H9 (cell line): ENCODE results near the gene PARD6G. TPM values are rescaled to one million over a fixed set of nuclear protein-coding genes. Genes with fewer than 3 reads are reported as not detected.

ENCODE experiments used
- DNase-seq: peaks from one replicate; pipeline ENCODE4 v3.0.0-alpha.2; 2017
- H2AFZ ChIP-seq: one replicate; pipeline ENCODE4 v1.6.1; 2013; ENCODE audit warnings: mild to moderate bottlenecking, low read length, control low read depth, moderate library complexity
- H2AK5ac ChIP-seq: 2 replicates; pipeline ENCODE4 v1.6.1; 2013; ENCODE audit warnings: low read length, control low read depth, mixed read lengths; ENCODE audit not compliant: insufficient read length
- H2BK120ac ChIP-seq: one replicate; pipeline ENCODE4 v1.6.1; 2013; ENCODE audit warnings: low read depth, mild to moderate bottlenecking, low read length, control low read depth, inconsistent platforms; ENCODE audit not compliant: poor library complexity, severe bottlenecking
- H2BK12ac ChIP-seq: 2 replicates; pipeline ENCODE4 v1.6.1; 2013; ENCODE audit warnings: low read length, control low read depth, mixed read lengths, low read depth; ENCODE audit not compliant: insufficient read length
- H2BK15ac ChIP-seq: 2 replicates; pipeline ENCODE4 v1.6.1; 2013; ENCODE audit warnings: low read depth, low read length, control low read depth
- H2BK20ac ChIP-seq: one replicate; pipeline ENCODE4 v1.6.1; 2013; ENCODE audit warnings: low read depth, mild to moderate bottlenecking, low read length, control low read depth, inconsistent platforms; ENCODE audit not compliant: poor library complexity, severe bottlenecking
- H2BK5ac ChIP-seq: 2 replicates; pipeline ENCODE4 v1.6.1; 2013; ENCODE audit warnings: low read length, control low read depth, mixed read lengths; ENCODE audit not compliant: insufficient read length
- H3K14ac ChIP-seq: 2 replicates; pipeline ENCODE4 v1.6.1; 2013; ENCODE audit warnings: low read length, control low read depth; ENCODE audit not compliant: insufficient read depth
- H3K18ac ChIP-seq: 2 replicates; pipeline ENCODE4 v1.6.1; 2013; ENCODE audit warnings: low read depth, mild to moderate bottlenecking, mixed read lengths, low read length, control low read depth; ENCODE audit not compliant: insufficient read length
- H3K23ac ChIP-seq: 2 replicates; pipeline ENCODE4 v1.6.1; 2013; ENCODE audit warnings: low read length, control low read depth, mixed read lengths, low read depth; ENCODE audit not compliant: insufficient read length
- H3K23me2 ChIP-seq: 2 replicates; pipeline ENCODE4 v1.6.1; 2013; ENCODE audit warnings: low read depth, mild to moderate bottlenecking, mixed read lengths, low read length, control low read depth; ENCODE audit not compliant: insufficient read length, poor library complexity, severe bottlenecking
- H3K27ac ChIP-seq: 2 replicates; pipeline ENCODE4 v1.5.1; 2013; ENCODE audit warnings: low read length, control low read depth, mixed read lengths, low read depth; ENCODE audit not compliant: insufficient read length
- H3K27me3 ChIP-seq: 2 replicates; pipeline ENCODE4 v1.6.1; 2013; ENCODE audit warnings: low read length, control low read depth, inconsistent platforms; ENCODE audit not compliant: insufficient read depth
- H3K4ac ChIP-seq: 2 replicates; pipeline ENCODE4 v1.6.1; 2013; ENCODE audit warnings: low read depth, mild to moderate bottlenecking, control low read depth, inconsistent platforms, low read length, moderate library complexity
- H3K4me1 ChIP-seq: 2 replicates; pipeline ENCODE4 v1.6.1; 2013; ENCODE audit warnings: low read length, control low read depth, inconsistent platforms; ENCODE audit not compliant: insufficient read depth
- H3K4me2 ChIP-seq: 2 replicates; pipeline ENCODE4 v1.6.1; 2013; ENCODE audit warnings: low read length, control low read depth, mixed read lengths; ENCODE audit not compliant: insufficient read length, insufficient read depth
- H3K56ac ChIP-seq: 2 replicates; pipeline ENCODE4 v1.6.1; 2013; ENCODE audit warnings: low read depth, mild to moderate bottlenecking, mixed read lengths, low read length, control low read depth; ENCODE audit not compliant: insufficient read length
- H3K79me1 ChIP-seq: 2 replicates; pipeline ENCODE4 v1.6.1; 2013; ENCODE audit warnings: low read depth, mild to moderate bottlenecking, moderate library complexity, low read length, control low read depth, inconsistent platforms; ENCODE audit not compliant: insufficient read depth, poor library complexity, severe bottlenecking
- H3K79me2 ChIP-seq: 2 replicates; pipeline ENCODE4 v1.6.1; 2013; ENCODE audit warnings: low read length, control low read depth, inconsistent platforms; ENCODE audit not compliant: insufficient read depth
- H3K9ac ChIP-seq: 2 replicates; pipeline ENCODE4 v1.6.1; 2013; ENCODE audit warnings: low read length, control low read depth, mixed read lengths; ENCODE audit not compliant: insufficient read length; ENCODE audit errors: extremely low read depth
- H3K9me3 ChIP-seq: one replicate; pipeline ENCODE4 v1.6.1; 2013; ENCODE audit warnings: low read depth, low read length, inconsistent platforms; ENCODE audit not compliant: control insufficient read depth
- H3T11ph ChIP-seq: one replicate; pipeline ENCODE4 v1.6.1; 2013; ENCODE audit warnings: mild to moderate bottlenecking, low read length, control low read depth, inconsistent platforms
- H4K20me1 ChIP-seq: one replicate; pipeline ENCODE4 v1.6.1; 2013; ENCODE audit not compliant: control insufficient read depth, insufficient read length, insufficient read depth
- H4K5ac ChIP-seq: 2 replicates; pipeline ENCODE4 v1.6.1; 2013; ENCODE audit warnings: low read depth, mild to moderate bottlenecking, mixed read lengths, low read length, control low read depth; ENCODE audit not compliant: insufficient read length
- H4K8ac ChIP-seq: replicated peaks from 2 replicates; pipeline ENCODE4 v1.6.1; 2013; ENCODE audit warnings: low read length, control low read depth, mixed read lengths, low read depth; ENCODE audit not compliant: insufficient read length
- H4K91ac ChIP-seq: 2 replicates; pipeline ENCODE4 v1.6.1; 2013; ENCODE audit warnings: low read depth, mild to moderate bottlenecking, moderate library complexity, mixed read lengths, low read length, control low read depth; ENCODE audit not compliant: insufficient read length
- H3K27ac Mint-ChIP-seq, 3 experiments: 2 replicates in 2 of 3; 3 replicates in 1 of 3; pipeline ENCODE4 v1.8.0; 2020 to 2021; ENCODE audit warnings: mixed read lengths in 3 of 3, mild to moderate bottlenecking in 1 of 3, moderate library complexity in 1 of 3
- H3K27me3 Mint-ChIP-seq: 2 replicates; pipeline ENCODE4 v1.8.0; 2021; ENCODE audit warnings: low read depth, mild to moderate bottlenecking, moderate library complexity, mixed read lengths
- H3K36me3 Mint-ChIP-seq, 3 experiments: 2 replicates in 2 of 3; 3 replicates in 1 of 3; pipeline ENCODE4 v1.8.0; 2020 to 2021; ENCODE audit warnings: low read depth in 3 of 3, mixed read lengths in 3 of 3; ENCODE audit not compliant: insufficient read depth in 1 of 3
- H3K4me1 Mint-ChIP-seq, 2 experiments: 2 replicates each; pipeline ENCODE4 v1.8.0; 2020; ENCODE audit warnings: mixed read lengths in 2 of 2
- H3K4me3 Mint-ChIP-seq, 2 experiments: 2 replicates in 1 of 2; 3 replicates in 1 of 2; pipeline ENCODE4 v1.8.0; 2020 to 2021; ENCODE audit warnings: mild to moderate bottlenecking in 2 of 2, mixed read lengths in 2 of 2, moderate library complexity in 1 of 2
- H3K9me3 Mint-ChIP-seq, 2 experiments: 2 replicates in 1 of 2; 3 replicates in 1 of 2; pipeline ENCODE4 v1.8.0; 2020; ENCODE audit warnings: mild to moderate bottlenecking in 2 of 2, mixed read lengths in 2 of 2, moderate library complexity in 1 of 2
- CTCF ChIP-seq: fragments of 200-600 bp; sonication (generic); conservative IDR thresholded peaks from 3 replicates; pipeline ENCODE4 v1.8.0; 2021; ENCODE audit warnings: antibody characterized with exemption, mild to moderate bottlenecking
- WGBS: extraction: QIAGEN DNeasy Blood & Tissue Kit; methylation state at CpG from one replicate; pipeline ENCODE4 v1.1.7; 2013; ENCODE audit warnings: missing lambda C conversion rate, low lambda C conversion rate, mixed read lengths; ENCODE audit not compliant: insufficient read length; ENCODE audit errors: extremely low coverage; 5-methylcytosine and 5-hydroxymethylcytosine counted together
- total RNA-seq: library from RNA; stranded (reverse); gene quantifications from 2 replicates; pipeline ENCODE4 v1.2.1, GENCODE V29; 2021

PARD6G gene
- total RNA-seq, 1 experiment from 2014 or later, result 11.2 TPM

GRCh38 chr18:80229766-80230745, 17.3 kb downstream of the PARD6G start:
- Histone ChIP-seq H3K9me3 (no peaks in the 10 kb centered on the region), H2BK15ac (no peak overlapping the region), H3K23ac (no peak overlapping the region), H4K5ac (no peak overlapping the region), H2BK12ac (no peak overlapping the region), H2BK120ac (no peak overlapping the region), H3K9ac (no peak overlapping the region), H3K14ac (no peak overlapping the region), H3K23me2 (no peaks in the 10 kb centered on the region), H3K4ac (no peak overlapping the region), H4K91ac (no peak overlapping the region), H3K18ac (no peak overlapping the region), H2AFZ (no peak overlapping the region), H3K27ac (no peak overlapping the region), H3K4me1 (0 out of 2 replicates have a peak, but pooled peaks cover 2% of the 10 kb centered on the region), H4K8ac (no peak overlapping the region), H4K20me1 (no peaks in the 10 kb centered on the region), H3T11ph (no peak overlapping the region), H3K79me2 (no peaks in the 10 kb centered on the region), H2BK5ac (no peak overlapping the region), H3K27me3 (no peaks in the 10 kb centered on the region), H2AK5ac (no peak overlapping the region), H2BK20ac (no peak overlapping the region), H3K56ac (no peak overlapping the region), H3K79me1 (no peaks in the 10 kb centered on the region), H3K4me2 (no peak overlapping the region)
- DNase-seq, result no peak
- no peak for TF ChIP-seq CTCF
- Mint-ChIP-seq H3K36me3 (no peaks in the 10 kb centered on the region), H3K27me3 (no peaks in the 10 kb centered on the region), H3K4me1 (peaks cover 13 to 27% of the 10 kb centered on the region in 2 experiments), H3K27ac (peak overlapping the region in 2 of 3 experiments; percentile 44 to 88; a peak in 3 of 7 replicates), H3K4me3 (no peak overlapping the region), H3K9me3 (no peaks in the 10 kb centered on the region)
- WGBS, result no CpG with 5 or more reads among the region's 22 CpGs
